NCI-H2107 treated with DMSO at 0.1 percent for 48 hours (cell line): Measurements from ENCODE around the gene COL6A6.

Experiments used
- DNase-seq: peaks from one replicate; lab custom pipeline; 2025; ENCODE audit not compliant: unreplicated experiment; lab: John Stamatoyannopoulos, UW

Gene COL6A6, protein sequence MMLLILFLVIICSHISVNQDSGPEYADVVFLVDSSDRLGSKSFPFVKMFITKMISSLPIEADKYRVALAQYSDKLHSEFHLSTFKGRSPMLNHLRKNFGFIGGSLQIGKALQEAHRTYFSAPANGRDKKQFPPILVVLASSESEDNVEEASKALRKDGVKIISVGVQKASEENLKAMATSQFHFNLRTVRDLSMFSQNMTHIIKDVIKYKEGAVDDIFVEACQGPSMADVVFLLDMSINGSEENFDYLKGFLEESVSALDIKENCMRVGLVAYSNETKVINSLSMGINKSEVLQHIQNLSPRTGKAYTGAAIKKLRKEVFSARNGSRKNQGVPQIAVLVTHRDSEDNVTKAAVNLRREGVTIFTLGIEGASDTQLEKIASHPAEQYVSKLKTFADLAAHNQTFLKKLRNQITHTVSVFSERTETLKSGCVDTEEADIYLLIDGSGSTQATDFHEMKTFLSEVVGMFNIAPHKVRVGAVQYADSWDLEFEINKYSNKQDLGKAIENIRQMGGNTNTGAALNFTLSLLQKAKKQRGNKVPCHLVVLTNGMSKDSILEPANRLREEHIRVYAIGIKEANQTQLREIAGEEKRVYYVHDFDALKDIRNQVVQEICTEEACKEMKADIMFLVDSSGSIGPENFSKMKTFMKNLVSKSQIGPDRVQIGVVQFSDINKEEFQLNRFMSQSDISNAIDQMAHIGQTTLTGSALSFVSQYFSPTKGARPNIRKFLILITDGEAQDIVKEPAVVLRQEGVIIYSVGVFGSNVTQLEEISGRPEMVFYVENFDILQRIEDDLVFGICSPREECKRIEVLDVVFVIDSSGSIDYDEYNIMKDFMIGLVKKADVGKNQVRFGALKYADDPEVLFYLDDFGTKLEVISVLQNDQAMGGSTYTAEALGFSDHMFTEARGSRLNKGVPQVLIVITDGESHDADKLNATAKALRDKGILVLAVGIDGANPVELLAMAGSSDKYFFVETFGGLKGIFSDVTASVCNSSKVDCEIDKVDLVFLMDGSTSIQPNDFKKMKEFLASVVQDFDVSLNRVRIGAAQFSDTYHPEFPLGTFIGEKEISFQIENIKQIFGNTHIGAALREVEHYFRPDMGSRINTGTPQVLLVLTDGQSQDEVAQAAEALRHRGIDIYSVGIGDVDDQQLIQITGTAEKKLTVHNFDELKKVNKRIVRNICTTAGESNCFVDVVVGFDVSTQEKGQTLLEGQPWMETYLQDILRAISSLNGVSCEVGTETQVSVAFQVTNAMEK (N-terminal part only)

GRCh38 chr3:130516645-130517512, at the start of gene COL6A6:
COL6A6 (plus strand) TSS chr3:130517177; CDS start chr3:130560365, 43,188 bp downstream.
- no peak for DNase-seq

GRCh38 chr3:130468311-130468710, 48.7 kb upstream of the COL6A6 start:
- DNase-seq: no peak

- no peak for DNase-seq
Observed at GRCh38 chr3:130470126-130470525, 46.9 kb upstream of the COL6A6 start.

DNA sequence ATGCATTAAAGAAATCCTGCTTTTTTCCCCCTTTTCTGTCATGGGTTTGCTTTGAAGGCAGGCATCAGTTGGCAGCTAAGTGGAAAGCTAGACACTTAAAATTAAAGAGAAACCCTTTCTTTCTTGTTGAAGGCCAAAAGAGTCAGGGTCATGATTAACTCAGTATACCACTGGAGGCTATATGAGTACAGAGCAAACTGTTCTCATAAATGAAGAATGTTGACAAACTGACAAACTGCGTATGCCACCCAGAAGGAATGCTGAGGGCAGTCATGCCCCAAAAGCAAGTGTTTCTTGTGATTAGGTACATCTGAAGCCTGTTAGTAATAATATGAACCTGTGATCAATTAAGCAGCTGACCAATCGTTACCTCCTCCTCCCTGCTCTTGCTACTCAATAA, 43.6 kb upstream of the COL6A6 start:
- no peak for DNase-seq

GRCh38 chr3:130480736-130481135, 36.2 kb upstream of the COL6A6 start:
- DNase-seq: peak; percentile 11

DNA sequence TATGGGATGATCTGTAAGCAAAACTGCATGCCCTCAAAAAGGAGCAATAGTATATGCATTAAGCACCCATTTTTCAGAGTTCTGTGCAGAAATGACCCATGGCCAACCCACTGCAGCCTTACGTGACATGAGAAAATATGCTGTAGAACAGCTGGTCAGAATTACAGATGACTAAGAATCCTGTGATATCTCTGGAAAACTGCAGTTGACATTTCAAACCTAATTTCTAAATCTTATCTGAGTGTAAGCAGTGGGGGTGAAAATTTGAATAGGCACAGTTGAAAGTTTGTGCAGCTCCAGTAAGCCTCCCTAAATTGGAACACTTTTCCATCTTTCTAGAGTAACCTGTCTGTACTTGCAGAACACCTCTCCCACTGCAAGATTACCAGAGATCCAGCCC, 28.7 kb upstream of the COL6A6 start:
- no peak for DNase-seq

DNA sequence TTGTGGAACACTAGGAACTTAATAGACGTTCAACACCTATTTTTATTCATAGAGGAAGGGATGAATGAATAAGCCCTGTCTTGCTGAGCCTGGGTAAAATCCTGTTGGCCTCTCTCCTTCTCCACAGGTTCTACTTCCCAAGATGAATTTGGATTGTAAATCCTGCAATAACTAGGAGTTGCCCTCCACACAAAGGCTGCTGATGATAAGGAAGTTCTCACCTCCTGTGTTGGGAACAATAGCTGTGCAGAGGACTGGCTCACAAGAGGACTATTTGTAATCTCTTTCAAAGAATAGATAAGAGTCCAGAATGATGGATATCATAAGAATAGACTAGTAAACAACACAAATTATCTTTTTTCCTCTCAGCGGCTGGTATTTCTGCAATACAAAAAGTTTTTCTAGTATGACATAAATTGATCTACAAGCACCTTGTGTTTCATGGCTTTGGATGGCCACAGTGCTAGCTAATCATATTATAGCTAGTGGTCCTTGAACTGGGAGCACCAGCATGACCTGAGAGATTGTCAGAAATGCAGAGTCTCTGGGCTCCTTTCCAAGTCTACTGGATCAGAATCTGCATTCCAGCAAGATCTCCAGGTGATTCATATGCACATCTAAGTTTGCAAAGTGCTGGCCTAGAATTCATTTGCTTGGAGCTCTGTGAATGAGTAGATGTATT, 28.1 kb upstream of the COL6A6 start:
- DNase-seq: no peak

- DNase-seq: no peak
Observed at GRCh38 chr3:130490241-130490640, 26.7 kb upstream of the COL6A6 start.

- no peak for DNase-seq
Observed at GRCh38 chr3:130491431-130491830, 25.5 kb upstream of the COL6A6 start.

GRCh38 chr3:130504701-130505100, 12.3 kb upstream of the COL6A6 start:
- no peak for DNase-seq

DNA sequence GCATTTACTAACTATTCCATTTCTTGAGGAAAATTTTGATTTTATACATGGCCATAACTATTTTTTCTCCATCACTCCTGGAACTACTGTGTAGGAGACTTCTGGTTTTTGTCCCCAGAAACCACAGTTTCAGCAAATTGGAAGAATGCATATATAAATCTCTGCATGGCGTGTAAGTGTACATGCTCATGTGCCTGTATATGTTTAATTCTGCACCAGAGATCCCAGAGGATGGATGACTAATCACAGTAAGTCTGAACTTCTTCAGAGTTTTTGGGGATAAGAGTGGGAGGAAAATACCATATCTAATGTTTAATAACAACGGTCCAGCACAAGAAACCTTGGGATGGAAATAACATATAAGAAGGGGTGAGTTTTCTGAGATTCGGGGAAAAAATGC, 10.9 kb upstream of the COL6A6 start:
- no peak for DNase-seq

- DNase-seq: no peak
Observed at GRCh38 chr3:130507746-130508145, 9.2 kb upstream of the COL6A6 start.

DNA sequence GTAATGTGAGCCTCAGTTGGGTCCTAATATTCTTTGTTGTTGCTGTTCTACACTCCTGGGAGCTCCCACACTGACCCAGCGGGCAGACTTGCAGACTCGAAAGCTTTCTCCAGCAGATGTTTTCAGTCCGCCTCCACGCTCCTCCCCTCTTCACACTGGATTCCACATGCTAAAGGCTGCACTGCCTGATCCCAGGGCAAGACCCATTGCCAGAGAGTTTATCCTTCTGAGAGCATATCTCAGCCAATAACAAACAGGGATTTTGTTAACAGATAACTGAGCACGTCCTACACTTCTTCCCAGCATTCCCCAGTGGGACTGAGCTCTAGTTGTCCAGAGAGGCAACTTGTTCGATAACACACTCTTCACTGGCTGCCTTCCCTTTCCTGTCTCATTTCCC, 8.0 kb upstream of the COL6A6 start:
- DNase-seq: peak; percentile 44

DNA sequence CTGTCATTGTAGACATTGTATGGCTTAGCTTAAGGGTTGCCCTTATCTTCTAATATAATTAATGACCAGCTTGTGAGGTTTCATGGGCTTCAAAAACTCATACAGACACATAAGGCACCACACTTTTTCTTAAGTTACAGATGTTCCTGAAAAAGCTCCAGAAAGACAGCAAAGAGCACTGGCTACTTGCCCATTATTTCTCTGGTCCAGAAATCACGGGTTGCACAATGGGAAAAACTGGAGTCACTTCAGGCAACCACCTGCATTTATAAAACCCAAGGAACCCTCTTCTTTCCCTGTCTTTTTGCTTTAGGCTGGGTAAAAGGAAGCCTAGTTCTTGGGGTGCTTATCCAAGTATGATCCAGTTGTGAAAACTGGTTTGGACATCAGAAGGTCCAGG, 2.3 kb upstream of the COL6A6 start:
- DNase-seq: no peak

DNA sequence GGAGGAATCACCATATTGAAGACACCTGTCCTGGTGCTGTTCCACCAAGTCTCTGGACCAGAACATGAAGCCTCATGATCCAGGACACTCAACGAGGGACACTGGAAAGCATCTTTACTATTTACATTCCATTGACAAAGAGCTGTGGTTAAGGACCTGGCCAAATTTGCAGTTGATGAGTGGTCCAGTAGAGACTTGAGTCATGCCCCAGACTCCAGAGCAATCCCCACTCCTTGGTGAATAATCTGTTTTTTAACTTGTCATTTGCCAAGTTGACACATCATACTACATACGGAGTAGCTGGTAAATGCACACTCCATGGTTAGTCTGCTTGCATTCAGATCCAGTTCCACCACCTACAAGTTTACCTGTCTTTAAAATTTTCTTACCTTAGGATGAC, 1.2 kb upstream of the COL6A6 start:
- DNase-seq: no peak

DNA sequence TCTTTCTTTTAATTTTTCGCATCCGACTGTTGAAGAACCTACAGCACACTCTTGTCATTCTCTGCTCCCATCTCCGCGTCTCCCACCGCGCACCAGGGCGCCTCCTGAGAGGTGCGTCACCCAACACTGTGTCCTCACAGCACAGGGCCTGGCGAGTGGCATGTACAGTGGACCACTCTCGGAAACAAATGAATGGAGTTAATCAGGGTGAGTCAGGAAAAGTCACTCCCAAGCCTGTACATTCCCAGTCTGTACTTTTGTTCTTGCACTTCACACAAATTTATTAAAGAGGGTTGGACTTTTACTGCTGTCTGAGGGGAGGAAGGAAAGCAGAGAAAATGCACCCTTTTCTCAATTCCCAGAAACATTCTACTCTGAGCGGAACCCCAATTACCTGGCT, 625 bp downstream of the COL6A6 start:
- DNase-seq: peak; percentile 16

GRCh38 chr3:130519754-130520153, 2.8 kb downstream of the COL6A6 start:
- no peak for DNase-seq

GRCh38 chr3:130522399-130522798, 5.4 kb downstream of the COL6A6 start:
- no peak for DNase-seq

DNA sequence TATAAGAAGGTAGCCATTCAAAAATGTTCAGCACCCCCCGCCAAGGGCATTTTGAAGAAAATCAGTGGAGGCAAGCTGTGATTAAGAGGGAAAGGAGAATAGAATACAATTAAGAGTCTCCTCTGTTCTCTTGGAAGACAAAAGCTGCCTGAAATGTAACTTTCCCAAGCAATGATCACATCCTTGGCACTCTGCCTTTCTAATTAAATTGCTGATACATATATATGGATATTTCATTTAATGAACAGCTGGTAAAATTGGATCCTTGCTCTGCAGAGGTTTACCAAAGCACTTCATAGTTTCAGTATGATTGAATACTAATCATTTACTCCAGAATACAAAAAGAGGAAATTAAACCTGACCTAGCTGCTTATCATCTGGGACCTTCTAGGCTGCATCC, 10.4 kb downstream of the COL6A6 start:
- no peak for DNase-seq

GRCh38 chr3:130528120-130528519, 11.1 kb downstream of the COL6A6 start:
- DNase-seq: no peak
